ENCODE results near the gene COL13A1. TPM values are rescaled to one million over a fixed set of nuclear protein-coding genes. Genes with fewer than 3 reads are reported as not detected.

Gene COL13A1
- total and polyA plus RNA-seq, 2 donors (not counting 1 experiment from before 2014, with no cell fraction given), result 5.7 to 7.4 TPM

GRCh38 chr10:70007116-70007820, 205.6 kb downstream of the COL13A1 start:
- Histone ChIP-seq H3K4me1 (ENCODE audit: control insufficient read depth, extremely low read depth, insufficient read depth, low read length) (no peaks in the 10 kb centered on the region), H3K4me2 (ENCODE audit: extremely low read depth, insufficient read depth, low read length) (no peak overlapping the region), H3K27me3 (ENCODE audit: control insufficient read depth, insufficient read depth, low read length) (peaks cover 9% of the 10 kb centered on the region), H3K9me3 (ENCODE audit: control insufficient read depth, insufficient read depth, low read depth, low read length) (no peaks in the 10 kb centered on the region), H3K4me3 (replicated peaks in 1 of 4; ENCODE audit: control extremely low read depth in 1 of 4, insufficient read depth in 1 of 4, low read depth in 3 of 4, low read length in 4 of 4) (no peak overlapping the region), H3K27ac (ENCODE audit: insufficient read depth, low read length) (no peak overlapping the region), H2AFZ (ENCODE audit: low read length) (no peak overlapping the region), H3K9ac (ENCODE audit: insufficient read depth, low read length) (no peak overlapping the region), H3K36me3 (ENCODE audit: control insufficient read depth, insufficient read depth, low read length) (no peaks in the 10 kb centered on the region), H4K20me1 (ENCODE audit: control insufficient read depth, extremely low read depth, insufficient read depth, low read length) (no peaks in the 10 kb centered on the region), H3K79me2 (ENCODE audit: control insufficient read depth, insufficient read depth, low read length) (no peaks in the 10 kb centered on the region)
- TF ChIP-seq EZH2 (IDR thresholded peaks at IDR 0.05; ENCODE audit: low read length, missing control alignments), result no peak
- TF ChIP-seq CTCF (conservative IDR thresholded peaks at IDR 0.05 in 1 of 2, IDR thresholded peaks at IDR 0.05 in 1 of 2; ENCODE audit: low read depth in 1 of 2, low read length in 2 of 2), result no peak
- peak in 1 of 2 donors; percentile 56 for DNase-seq (ENCODE audit: low read depth in 2 of 2)

Other genes starting within 250 kb of the COL13A1 start
- gene NEUROG3, start 228.5 kb upstream of the COL13A1 start, total RNA-seq, result not detected in 2 replicates
- not detected in 2 replicates for gene NEUROG3, start 228.5 kb upstream of the COL13A1 start, polyA plus RNA-seq
- 0.26 and 0.99 TPM in 2 replicates for gene FAM241B, start 171.7 kb upstream of the COL13A1 start, total RNA-seq
- gene FAM241B, start 171.7 kb upstream of the COL13A1 start, polyA plus RNA-seq, result 0.55 and 0.61 TPM in 2 replicates